Tongue (tissue), 2 donors: Measurements from ENCODE around the gene C16orf95. TPM values are rescaled to one million over a fixed set of nuclear protein-coding genes. Genes with fewer than 3 reads are reported as not detected.
"Not testable (repeated sequence)": the region's sequence is repeated elsewhere in the genome, so short reads cannot be mapped to it uniquely, and the experiment has no call there.

ENCODE experiments used
- DNase-seq: peaks from one replicate; pipeline ENCODE4 v3.0.0-alpha.2; 2015
- total RNA-seq: library from RNA; depleted of rRNA; stranded (reverse); fragments of >200 nt; gene quantifications from one replicate; pipeline ENCODE4 v1.2.3, GENCODE V29; 2014

C16orf95 gene
- total RNA-seq, 1 donor from 2014 or later: 2.3 TPM

GRCh38 chr16:87346517-87347060 lies 29.4 kb upstream of the C16orf95 start:
- no peak for DNase-seq

- no peak for DNase-seq
Observed at GRCh38 chr16:87345726-87346424, 28.7 kb upstream of the C16orf95 start.

- DNase-seq: peak; percentile 32
Observed at GRCh38 chr16:87344931-87345631, 27.9 kb upstream of the C16orf95 start.

- no peak for DNase-seq
Observed at GRCh38 chr16:87344165-87344930, 27.2 kb upstream of the C16orf95 start.

- DNase-seq: no peak
Observed at GRCh38 chr16:87343753-87344050, 26.5 kb upstream of the C16orf95 start.

- DNase-seq: no peak
Observed at GRCh38 chr16:87342978-87343752, 26.0 kb upstream of the C16orf95 start.

- DNase-seq: no peak
Observed at GRCh38 chr16:87342504-87342903, 25.3 kb upstream of the C16orf95 start.

GRCh38 chr16:87340198-87340597 lies 23.0 kb upstream of the C16orf95 start:
- no peak for DNase-seq

- not testable (repeated sequence) for DNase-seq
Observed at GRCh38 chr16:87339724-87340105, 22.5 kb upstream of the C16orf95 start.

- no peak for DNase-seq
Observed at GRCh38 chr16:87339086-87339723, 22.0 kb upstream of the C16orf95 start.

GRCh38 chr16:87338155-87338765 lies 21.1 kb upstream of the C16orf95 start:
- DNase-seq: no peak

- no peak for DNase-seq
Observed at GRCh38 chr16:87337262-87337771, 20.1 kb upstream of the C16orf95 start.

- no peak for DNase-seq
Observed at GRCh38 chr16:87336434-87337240, 19.4 kb upstream of the C16orf95 start.

- DNase-seq: no peak
Observed at GRCh38 chr16:87335625-87336433, 18.6 kb upstream of the C16orf95 start.

- no peak for DNase-seq
Observed at GRCh38 chr16:87334651-87335624, 17.7 kb upstream of the C16orf95 start.

- no peak for DNase-seq
Observed at GRCh38 chr16:87333581-87334331, 16.6 kb upstream of the C16orf95 start.

- peak; percentile 48 for DNase-seq
Observed at GRCh38 chr16:87333101-87333500, 15.9 kb upstream of the C16orf95 start.
